Liver (tissue), 9 donors: Measurements from ENCODE around the gene TMEM38B. TPM values are rescaled to one million over a fixed set of nuclear protein-coding genes. Genes with fewer than 3 reads are reported as not detected.

Experiments used
- DNase-seq: peaks from one replicate; pipeline ENCODE4 v3.0.0-alpha.2; 2017; ENCODE audit warnings: low spot score
- H3K27ac ChIP-seq, 2 donors: one replicate each; pipeline ENCODE4 v1.7.0; 2013; ENCODE audit warnings: inconsistent platforms in 2 of 2, low read length in 2 of 2, control low read depth in 1 of 2, low read depth in 1 of 2, mild to moderate bottlenecking in 1 of 2
- H3K27me3 ChIP-seq, 4 donors: one replicate each; pipeline versions ENCODE4 v1.6.1 to v1.7.0; 2013; ENCODE audit warnings: low read length in 3 of 4, inconsistent platforms in 1 of 4, mild to moderate bottlenecking in 1 of 4, moderate library complexity in 1 of 4; ENCODE audit not compliant: control insufficient read depth in 4 of 4, insufficient read depth in 4 of 4
- H3K36me3 ChIP-seq, 4 donors: one replicate each; pipeline versions ENCODE4 v1.6.1 to v1.7.0; 2013; ENCODE audit warnings: low read length in 3 of 4, mild to moderate bottlenecking in 3 of 4, low read depth in 1 of 4, moderate library complexity in 1 of 4; ENCODE audit not compliant: control insufficient read depth in 4 of 4, insufficient read depth in 3 of 4
- H3K4me1 ChIP-seq, 4 donors: one replicate each; pipeline versions ENCODE4 v1.6.1 to v1.7.0; 2013; ENCODE audit warnings: low read length in 3 of 4, mild to moderate bottlenecking in 3 of 4, moderate library complexity in 1 of 4; ENCODE audit not compliant: control insufficient read depth in 4 of 4, insufficient read depth in 4 of 4
- H3K4me3 ChIP-seq, 3 donors: one replicate each; pipeline versions ENCODE4 v1.6.1 to v1.7.0; 2013; ENCODE audit warnings: low read length in 3 of 3, control low read depth in 1 of 3, low read depth in 1 of 3, mild to moderate bottlenecking in 1 of 3
- H3K9ac ChIP-seq, 2 donors: one replicate each; pipeline ENCODE4 v1.7.0; 2013; ENCODE audit warnings: low read length in 2 of 2, mild to moderate bottlenecking in 2 of 2, moderate library complexity in 2 of 2, control low read depth in 1 of 2, low read depth in 1 of 2
- H3K9me3 ChIP-seq, 4 donors: one replicate each; pipeline versions ENCODE4 v1.6.1 to v1.7.0; 2013; ENCODE audit warnings: low read length in 3 of 4; ENCODE audit not compliant: control insufficient read depth in 4 of 4
- EGR1 ChIP-seq, 2 donors: IDR thresholded peaks; 2 replicates each; pipeline ENCODE4 v1.6.1; 2016 to 2018; ENCODE audit warnings: antibody characterized with exemption in 2 of 2, low read depth in 2 of 2
- FOXA1 ChIP-seq: IDR thresholded peaks from 2 replicates; pipeline ENCODE4 v1.6.1; 2016; ENCODE audit warnings: antibody characterized with exemption
- FOXA2 ChIP-seq: IDR thresholded peaks from 2 replicates; pipeline ENCODE4 v1.6.1; 2016; ENCODE audit warnings: antibody characterized with exemption
- GABPA ChIP-seq, 2 donors: IDR thresholded peaks in 1 of 2; conservative IDR thresholded peaks in 1 of 2; 2 replicates each; pipeline ENCODE4 v1.6.1; 2016; ENCODE audit warnings: antibody characterized with exemption in 2 of 2, mild to moderate bottlenecking in 1 of 2, moderate library complexity in 1 of 2
- HNF4A ChIP-seq, 2 donors: conservative IDR thresholded peaks; 2 replicates each; pipeline ENCODE4 v1.6.1; 2016; ENCODE audit warnings: antibody characterized with exemption in 2 of 2, mild to moderate bottlenecking in 2 of 2
- HNF4G ChIP-seq: IDR thresholded peaks from 2 replicates; pipeline ENCODE4 v1.6.1; 2016; ENCODE audit warnings: antibody characterized with exemption
- JUND ChIP-seq, 2 donors: IDR thresholded peaks; 2 replicates each; pipeline ENCODE4 v1.6.1; 2016; ENCODE audit warnings: antibody characterized with exemption in 2 of 2
- NR2F2 ChIP-seq: IDR thresholded peaks from 2 replicates; pipeline ENCODE4 v1.6.1; 2016; ENCODE audit warnings: antibody characterized with exemption
- RAD21 ChIP-seq, 2 donors: IDR thresholded peaks; 2 replicates each; pipeline ENCODE4 v1.6.1; 2016; ENCODE audit warnings: antibody characterized with exemption in 2 of 2, mild to moderate bottlenecking in 2 of 2
- RXRA ChIP-seq, 2 donors: IDR thresholded peaks; 2 replicates each; pipeline ENCODE4 v1.6.1; 2017 to 2018; ENCODE audit warnings: antibody characterized with exemption in 2 of 2, mild to moderate bottlenecking in 1 of 2
- SP1 ChIP-seq: IDR thresholded peaks from 2 replicates; pipeline ENCODE4 v1.6.1; 2018; ENCODE audit warnings: antibody characterized with exemption, mild to moderate bottlenecking
- TAF1 ChIP-seq: conservative IDR thresholded peaks from 2 replicates; pipeline ENCODE4 v1.6.1; 2016; ENCODE audit warnings: antibody characterized with exemption, mild to moderate bottlenecking
- YY1 ChIP-seq: IDR thresholded peaks from 2 replicates; pipeline ENCODE4 v1.6.1; 2016; ENCODE audit warnings: antibody characterized with exemption, mild to moderate bottlenecking
- WGBS: extraction: QIAGEN DNeasy Blood & Tissue Kit; methylation state at CpG from one replicate; pipeline ENCODE4 v1.1.7; 2013; 5-methylcytosine and 5-hydroxymethylcytosine counted together
- polyA plus RNA-seq, 2 donors: library from polyadenylated mRNA; stranded (reverse) in 1 of 2; unstranded in 1 of 2; fragments of 200-250 nt in 1 of 2; fragments of >200 nt in 1 of 2; fragmentation: Nextera tagmentation in 1 of 2; extraction: Ambion mirVana in 1 of 2; gene quantifications; one replicate each; pipeline versions ENCODE4 v1.2.1 to v1.2.3, GENCODE V29; 2013 to 2015
- total RNA-seq, 2 donors: library from RNA; depleted of rRNA; stranded (reverse); fragments of >200 nt; gene quantifications; one replicate each; pipeline ENCODE4 v1.2.3, GENCODE V29; 2014
- TF ChIP-seq, protein P1 (sequence below): IDR thresholded peaks from 2 replicates; pipeline ENCODE4 v1.6.1; 2016; ENCODE audit warnings: antibody characterized with exemption
- TF ChIP-seq, protein P2 (sequence below): IDR thresholded peaks from 2 replicates; pipeline ENCODE4 v1.6.1; 2016; ENCODE audit warnings: antibody characterized with exemption, mild to moderate bottlenecking
- TF ChIP-seq, protein P3 (sequence below): IDR thresholded peaks from 2 replicates; pipeline ENCODE4 v1.6.1; 2016; ENCODE audit warnings: antibody characterized with exemption
- TF ChIP-seq, protein P4 (sequence below): fragments of 150-350 bp; IDR thresholded peaks from 2 replicates; pipeline ENCODE4 v1.5.1; 2017; ENCODE audit warnings: improper control_type of control experiment, low read depth, low read length; ENCODE audit not compliant: missing input control
- TF ChIP-seq, protein P5 (sequence below): IDR thresholded peaks from 2 replicates; pipeline ENCODE4 v1.6.1; 2016; ENCODE audit warnings: antibody characterized with exemption
- donor health status: healthy.
- donor health status: healthy.
- donor health status: healthy.
- donor health status: healthy.
- donor health status: healthy.

TMEM38B gene
- total and polyA plus RNA-seq, 4 donors, result 7.4 to 21.6 (median 9.2) TPM

DNA sequence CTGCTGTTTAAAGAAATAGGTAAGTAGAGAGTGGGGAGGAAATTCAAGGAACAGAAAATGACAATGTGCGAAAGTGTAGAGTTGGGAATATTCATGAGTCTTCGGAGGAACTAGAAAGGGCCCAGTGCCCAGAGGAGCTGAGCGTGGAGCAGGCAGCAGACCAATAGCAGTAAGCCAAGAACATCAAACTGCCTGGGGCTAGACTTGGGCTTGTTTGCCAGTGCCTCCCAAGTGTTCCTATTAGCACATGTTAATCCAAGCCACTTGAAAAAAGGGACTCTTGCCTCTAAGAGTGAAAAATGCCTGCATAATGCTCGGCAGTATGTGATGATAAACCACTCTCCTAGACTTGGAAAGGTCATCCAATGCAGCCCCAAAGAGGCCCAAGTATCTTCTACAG is 33.3 kb upstream of the TMEM38B start:
- WGBS, result 95% methylated on average over 4 of the region's 4 CpGs
- Histone ChIP-seq H3K4me3 (no peak overlapping the region), H3K9ac (no peak overlapping the region), H3K27ac (no peak overlapping the region), H3K4me1 (peaks cover 0 to 9% (median 7%) of the 10 kb centered on the region in 4 donors), H3K9me3 (no peaks in the 10 kb centered on the region), H3K27me3 (peaks cover 0 to 4% (median 0%) of the 10 kb centered on the region in 4 donors), H3K36me3 (no peaks in the 10 kb centered on the region)
- DNase-seq, result no peak
- TF ChIP-seq, protein P1, sequence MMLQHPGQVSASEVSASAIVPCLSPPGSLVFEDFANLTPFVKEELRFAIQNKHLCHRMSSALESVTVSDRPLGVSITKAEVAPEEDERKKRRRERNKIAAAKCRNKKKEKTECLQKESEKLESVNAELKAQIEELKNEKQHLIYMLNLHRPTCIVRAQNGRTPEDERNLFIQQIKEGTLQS, result no peak
- no peak for TF ChIP-seq FOXA2
- TF ChIP-seq YY1, result no peak
- TF ChIP-seq GABPA (IDR thresholded peaks at IDR 0.05 in 1 of 2, conservative IDR thresholded peaks at IDR 0.05 in 1 of 2), result no peak
- TF ChIP-seq, protein P2, sequence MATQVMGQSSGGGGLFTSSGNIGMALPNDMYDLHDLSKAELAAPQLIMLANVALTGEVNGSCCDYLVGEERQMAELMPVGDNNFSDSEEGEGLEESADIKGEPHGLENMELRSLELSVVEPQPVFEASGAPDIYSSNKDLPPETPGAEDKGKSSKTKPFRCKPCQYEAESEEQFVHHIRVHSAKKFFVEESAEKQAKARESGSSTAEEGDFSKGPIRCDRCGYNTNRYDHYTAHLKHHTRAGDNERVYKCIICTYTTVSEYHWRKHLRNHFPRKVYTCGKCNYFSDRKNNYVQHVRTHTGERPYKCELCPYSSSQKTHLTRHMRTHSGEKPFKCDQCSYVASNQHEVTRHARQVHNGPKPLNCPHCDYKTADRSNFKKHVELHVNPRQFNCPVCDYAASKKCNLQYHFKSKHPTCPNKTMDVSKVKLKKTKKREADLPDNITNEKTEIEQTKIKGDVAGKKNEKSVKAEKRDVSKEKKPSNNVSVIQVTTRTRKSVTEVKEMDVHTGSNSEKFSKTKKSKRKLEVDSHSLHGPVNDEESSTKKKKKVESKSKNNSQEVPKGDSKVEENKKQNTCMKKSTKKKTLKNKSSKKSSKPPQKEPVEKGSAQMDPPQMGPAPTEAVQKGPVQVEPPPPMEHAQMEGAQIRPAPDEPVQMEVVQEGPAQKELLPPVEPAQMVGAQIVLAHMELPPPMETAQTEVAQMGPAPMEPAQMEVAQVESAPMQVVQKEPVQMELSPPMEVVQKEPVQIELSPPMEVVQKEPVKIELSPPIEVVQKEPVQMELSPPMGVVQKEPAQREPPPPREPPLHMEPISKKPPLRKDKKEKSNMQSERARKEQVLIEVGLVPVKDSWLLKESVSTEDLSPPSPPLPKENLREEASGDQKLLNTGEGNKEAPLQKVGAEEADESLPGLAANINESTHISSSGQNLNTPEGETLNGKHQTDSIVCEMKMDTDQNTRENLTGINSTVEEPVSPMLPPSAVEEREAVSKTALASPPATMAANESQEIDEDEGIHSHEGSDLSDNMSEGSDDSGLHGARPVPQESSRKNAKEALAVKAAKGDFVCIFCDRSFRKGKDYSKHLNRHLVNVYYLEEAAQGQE, result no peak
- no peak for TF ChIP-seq HNF4G
- TF ChIP-seq, protein P3, sequence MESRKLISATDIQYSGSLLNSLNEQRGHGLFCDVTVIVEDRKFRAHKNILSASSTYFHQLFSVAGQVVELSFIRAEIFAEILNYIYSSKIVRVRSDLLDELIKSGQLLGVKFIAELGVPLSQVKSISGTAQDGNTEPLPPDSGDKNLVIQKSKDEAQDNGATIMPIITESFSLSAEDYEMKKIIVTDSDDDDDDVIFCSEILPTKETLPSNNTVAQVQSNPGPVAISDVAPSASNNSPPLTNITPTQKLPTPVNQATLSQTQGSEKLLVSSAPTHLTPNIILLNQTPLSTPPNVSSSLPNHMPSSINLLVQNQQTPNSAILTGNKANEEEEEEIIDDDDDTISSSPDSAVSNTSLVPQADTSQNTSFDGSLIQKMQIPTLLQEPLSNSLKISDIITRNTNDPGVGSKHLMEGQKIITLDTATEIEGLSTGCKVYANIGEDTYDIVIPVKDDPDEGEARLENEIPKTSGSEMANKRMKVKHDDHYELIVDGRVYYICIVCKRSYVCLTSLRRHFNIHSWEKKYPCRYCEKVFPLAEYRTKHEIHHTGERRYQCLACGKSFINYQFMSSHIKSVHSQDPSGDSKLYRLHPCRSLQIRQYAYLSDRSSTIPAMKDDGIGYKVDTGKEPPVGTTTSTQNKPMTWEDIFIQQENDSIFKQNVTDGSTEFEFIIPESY, result no peak
- TF ChIP-seq NR2F2, result no peak
- TF ChIP-seq HNF4A (conservative IDR thresholded peaks at IDR 0.05), result no peak
- no peak for TF ChIP-seq JUND (IDR thresholded peaks at IDR 0.05)
- TF ChIP-seq RXRA (IDR thresholded peaks at IDR 0.05), result no peak
- no peak for TF ChIP-seq FOXA1
- TF ChIP-seq RAD21 (IDR thresholded peaks at IDR 0.05), result no peak
- TF ChIP-seq SP1, result no peak
- TF ChIP-seq, protein P4, sequence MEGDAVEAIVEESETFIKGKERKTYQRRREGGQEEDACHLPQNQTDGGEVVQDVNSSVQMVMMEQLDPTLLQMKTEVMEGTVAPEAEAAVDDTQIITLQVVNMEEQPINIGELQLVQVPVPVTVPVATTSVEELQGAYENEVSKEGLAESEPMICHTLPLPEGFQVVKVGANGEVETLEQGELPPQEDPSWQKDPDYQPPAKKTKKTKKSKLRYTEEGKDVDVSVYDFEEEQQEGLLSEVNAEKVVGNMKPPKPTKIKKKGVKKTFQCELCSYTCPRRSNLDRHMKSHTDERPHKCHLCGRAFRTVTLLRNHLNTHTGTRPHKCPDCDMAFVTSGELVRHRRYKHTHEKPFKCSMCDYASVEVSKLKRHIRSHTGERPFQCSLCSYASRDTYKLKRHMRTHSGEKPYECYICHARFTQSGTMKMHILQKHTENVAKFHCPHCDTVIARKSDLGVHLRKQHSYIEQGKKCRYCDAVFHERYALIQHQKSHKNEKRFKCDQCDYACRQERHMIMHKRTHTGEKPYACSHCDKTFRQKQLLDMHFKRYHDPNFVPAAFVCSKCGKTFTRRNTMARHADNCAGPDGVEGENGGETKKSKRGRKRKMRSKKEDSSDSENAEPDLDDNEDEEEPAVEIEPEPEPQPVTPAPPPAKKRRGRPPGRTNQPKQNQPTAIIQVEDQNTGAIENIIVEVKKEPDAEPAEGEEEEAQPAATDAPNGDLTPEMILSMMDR, result no peak
- TF ChIP-seq, protein P5, sequence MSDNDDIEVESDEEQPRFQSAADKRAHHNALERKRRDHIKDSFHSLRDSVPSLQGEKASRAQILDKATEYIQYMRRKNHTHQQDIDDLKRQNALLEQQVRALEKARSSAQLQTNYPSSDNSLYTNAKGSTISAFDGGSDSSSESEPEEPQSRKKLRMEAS, result no peak
- no peak for TF ChIP-seq EGR1 (IDR thresholded peaks at IDR 0.05; ENCODE audit: low read depth in 2 of 2)
- TF ChIP-seq TAF1, result no peak
